Heart left ventricle (tissue), 16 donors: ENCODE measurements around the gene MORC1. TPM values are rescaled to one million over a fixed set of nuclear protein-coding genes. Genes with fewer than 3 reads are reported as not detected.

Experiments
- ATAC-seq, 4 donors: fragments of 200-7000 bp; cut with Tn5 transposase; one replicate each; pipeline ENCODE4 v1.9.1; 2020 to 2022; ENCODE audit warnings: moderate library complexity in 4 of 4, mild to moderate bottlenecking in 3 of 4, moderate number of reproducible peaks in 1 of 4
- DNase-seq, 5 donors: peaks; one replicate each; pipeline ENCODE4 v3.0.0-alpha.2; 2020
- H3K27ac ChIP-seq, 12 donors: fragments of 200-600 bp; sonication (generic) in 4 of 12; one replicate each; pipeline versions ENCODE4 v1.5.0 to v1.8.0; 2016 to 2022; ENCODE audit warnings: mild to moderate bottlenecking in 2 of 12
- H3K27me3 ChIP-seq, 9 donors: fragments of 200-600 bp; sonication (generic) in 2 of 9; one replicate each; pipeline versions ENCODE4 v1.5.1 to v1.8.0; 2016 to 2022; ENCODE audit warnings: mild to moderate bottlenecking in 3 of 9
- H3K36me3 ChIP-seq, 9 donors: fragments of 200-600 bp; sonication (generic) in 2 of 9; one replicate each; pipeline versions ENCODE4 v1.5.0 to v1.8.0; 2018 to 2022; ENCODE audit warnings: mild to moderate bottlenecking in 2 of 9
- H3K4me1 ChIP-seq, 12 donors: fragments of 200-600 bp; sonication (generic) in 4 of 12; one replicate each; pipeline versions ENCODE4 v1.5.0 to v1.8.0; 2016 to 2022; ENCODE audit warnings: mild to moderate bottlenecking in 3 of 12
- H3K4me3 ChIP-seq, 12 donors: fragments of 200-600 bp; sonication (generic) in 4 of 12; one replicate each; pipeline versions ENCODE4 v1.5.0 to v1.8.0; 2017 to 2022; ENCODE audit warnings: mild to moderate bottlenecking in 9 of 12, moderate library complexity in 4 of 12
- H3K9me3 ChIP-seq, 12 donors: fragments of 200-600 bp; sonication (generic) in 4 of 12; one replicate each; pipeline versions ENCODE4 v1.5.0 to v1.8.0; 2016 to 2022; ENCODE audit warnings: mild to moderate bottlenecking in 1 of 12
- CTCF ChIP-seq, 12 donors: fragments of 200-600 bp; sonication (generic) in 4 of 12; IDR thresholded peaks; one replicate each; pipeline versions ENCODE4 v1.5.0 to v1.8.0; 2018 to 2022; ENCODE audit warnings: antibody characterized with exemption in 12 of 12, mild to moderate bottlenecking in 5 of 12
- POLR2A ChIP-seq, 2 donors: fragments of 450-650 bp; IDR thresholded peaks; one replicate each; pipeline ENCODE4 v1.6.1; 2017; ENCODE audit warnings: antibody characterized with exemption in 2 of 2, mild to moderate bottlenecking in 2 of 2, moderate library complexity in 2 of 2
- WGBS, 4 donors: extraction: QIAGEN DNeasy Blood & Tissue Kit in 2 of 4; methylation state at CpG; one replicate each; pipeline versions ENCODE4 v1.1.5 to v1.1.7; 2013 to 2018; 5-methylcytosine and 5-hydroxymethylcytosine counted together
- intact Hi-C, 10 donors: fragments of 100-400 bp; cut with DNase I; formaldehyde crosslinking; loops; one replicate each; pipeline versions ENCODE4 v1.11.1 to v1.14.2; 2022
- polyA plus RNA-seq, 2 donors: library from polyadenylated mRNA; stranded (reverse); fragments of 200-250 nt; gene quantifications; one replicate each; pipeline ENCODE4 v1.2.3, GENCODE V29; 2013
- total RNA-seq, 9 donors: library from RNA; depleted of rRNA in 2 of 9; stranded (reverse); fragments of >200 nt in 2 of 9; fragmentation: NEBNext Ultra II Directional in 3 of 9; extraction: Animal tissue kit (Norgen Biotek cat#: 25700) in 3 of 9; gene quantifications; one replicate each; pipeline versions ENCODE4 v1.1.0 to v1.2.4, GENCODE V29; 2016 to 2023
- donor health status: ischemic (EF 13 %, LVEDD 7.1; RV severe dilation, severe dysfunction).
- donor health status: healthy with polysubstance abuse.
- donor health status: DM: no; HTN: yes; CAD: no.
- donor health status: DM: no; HTN: no; CAD: no.
- donor health status: ischemic (EF 25% LVEDD 6.9; RV normal size, moderate dysfunction).
- donor health status: ischemic (EF 25% LVEDD 5.7; RV mildly dilated, moderate dysfunction).
- donor health status: healthy.
- donor health status: DM: yes; HTN: yes; CAD: no.
- donor health status: ischemic (EF 35%, LVEDD 5.7; RV mildly dilated, moderate dysfunction).
- donor health status: nonischemic (EF 11% LVEDD 7.7; RV severe dilation, severe dysfunction).
- donor health status: DM: yes; HTN: yes; CAD: no.
- donor health status: PGD.
- donor health status: ischemic (EF 29% LVEDD 5.4; RV normal size, mild dysfunction).
- donor health status: nonischemic (EF 23%, LVEDD 6.1; RV moderate dilation, normal function).

The MORC1 gene
- total and polyA plus RNA-seq, 11 donors: not detected

- DNase-seq: no peak
- ATAC-seq: no peak
- intact Hi-C loops: no loop called here
- H3K4me1 ChIP-seq: no peaks in the 10 kb centered on the region
- H3K9me3 ChIP-seq: no peaks in the 10 kb centered on the region
- no peak overlapping the region for H3K27ac ChIP-seq
- TF ChIP-seq POLR2A (IDR thresholded peaks at IDR 0.05): no peak
- no peaks in the 10 kb centered on the region for H3K27me3 ChIP-seq
- no peak overlapping the region for H3K4me3 ChIP-seq
- WGBS, 4 donors: 73 to 81% (median 76%) methylated on average over 5 of the region's 5 CpGs
- no peaks in the 10 kb centered on the region for H3K36me3 ChIP-seq
Observed at GRCh38 chr3:109132801-109133473, 15.0 kb upstream of the MORC1 start.

GRCh38 chr3:109131276-109131675, 13.3 kb upstream of the MORC1 start:
- no peaks in the 10 kb centered on the region for H3K9me3 ChIP-seq
- no peaks in the 10 kb centered on the region for H3K27me3 ChIP-seq
- no peaks in the 10 kb centered on the region for H3K36me3 ChIP-seq
- H3K4me1 ChIP-seq: no peaks in the 10 kb centered on the region
- intact Hi-C loops: no loop called here
- H3K27ac ChIP-seq: no peak overlapping the region
- no peak for DNase-seq
- no peak for ATAC-seq
- no peak overlapping the region for H3K4me3 ChIP-seq
- no peak for TF ChIP-seq CTCF (IDR thresholded peaks at IDR 0.05)
- 72 to 77% (median 74%) methylated on average over 4 of the region's 4 CpGs for WGBS, 4 donors

- no peaks in the 10 kb centered on the region for H3K27me3 ChIP-seq
- ATAC-seq: no peak
- no peak for DNase-seq
- H3K27ac ChIP-seq: no peak overlapping the region
- intact Hi-C loops: no loop called here
- TF ChIP-seq POLR2A (IDR thresholded peaks at IDR 0.05): no peak
- H3K36me3 ChIP-seq: no peaks in the 10 kb centered on the region
- H3K4me1 ChIP-seq: no peaks in the 10 kb centered on the region
- H3K9me3 ChIP-seq: no peaks in the 10 kb centered on the region
- 70 to 83% (median 76%) methylated on average over 2 of the region's 2 CpGs for WGBS, 4 donors
- H3K4me3 ChIP-seq: no peak overlapping the region
Observed at GRCh38 chr3:109127553-109127952, 9.6 kb upstream of the MORC1 start.

GRCh38 chr3:109125902-109126301, 8.0 kb upstream of the MORC1 start:
- TF ChIP-seq CTCF (IDR thresholded peaks at IDR 0.05) (no peak), POLR2A (IDR thresholded peaks at IDR 0.05) (no peak)
- no peaks in the 10 kb centered on the region for H3K9me3 ChIP-seq
- no peak overlapping the region for H3K4me3 ChIP-seq
- H3K27me3 ChIP-seq: no peaks in the 10 kb centered on the region
- H3K36me3 ChIP-seq: no peaks in the 10 kb centered on the region
- intact Hi-C loops: no loop called here
- H3K4me1 ChIP-seq: no peaks in the 10 kb centered on the region
- no peak overlapping the region for H3K27ac ChIP-seq
- DNase-seq (no peak), ATAC-seq (no peak)

GRCh38 chr3:109122690-109123089, 4.8 kb upstream of the MORC1 start:
- Histone ChIP-seq H3K4me3 (no peak overlapping the region), H3K9me3 (no peaks in the 10 kb centered on the region), H3K27me3 (no peaks in the 10 kb centered on the region), H3K4me1 (no peaks in the 10 kb centered on the region), H3K27ac (no peak overlapping the region), H3K36me3 (no peaks in the 10 kb centered on the region)
- intact Hi-C loops: no loop called here
- ATAC-seq (no peak), DNase-seq (no peak)
- TF ChIP-seq CTCF (IDR thresholded peaks at IDR 0.05) (no peak), POLR2A (IDR thresholded peaks at IDR 0.05) (no peak)
